ENCODE measurements around the gene KBTBD6.
"Not testable (repeated sequence)": the region's sequence is repeated elsewhere in the genome, so short reads cannot be mapped to it uniquely, and the experiment has no call there.

KBTBD6 gene

GRCh38 chr13:41132512-41133152 lies at the start of gene KBTBD6:
Gene KBTBD6, minus strand, starts transcription at chr13:41132802. Its CDS starts 291 bp downstream, at chr13:41132511.
- ATAC-seq, result peak; percentile 95 to 98

- ATAC-seq, result no peak
These were observed 49.6 kb upstream of the KBTBD6 start for GRCh38 chr13:41182231-41182630.

GRCh38 chr13:41179593-41180250 lies 47.1 kb upstream of the KBTBD6 start:
- ATAC-seq, result peak; percentile 35 to 60

- ATAC-seq, result peak in 1 of 2 donors; percentile 41
These were observed 45.4 kb upstream of the KBTBD6 start for GRCh38 chr13:41178040-41178439.

GRCh38 chr13:41177616-41178015 lies 45.0 kb upstream of the KBTBD6 start:
- ATAC-seq, result no peak

GRCh38 chr13:41175576-41175975 lies 43.0 kb upstream of the KBTBD6 start:
- not testable (repeated sequence) for ATAC-seq

- ATAC-seq, result no peak
These were observed 29.5 kb upstream of the KBTBD6 start for GRCh38 chr13:41162151-41162550.

- no peak for ATAC-seq
These were observed 26.6 kb upstream of the KBTBD6 start for GRCh38 chr13:41159174-41159573.

- no peak for ATAC-seq
These were observed 24.6 kb upstream of the KBTBD6 start for GRCh38 chr13:41157048-41157717.

- no peak for ATAC-seq
These were observed 24.0 kb upstream of the KBTBD6 start for GRCh38 chr13:41156620-41157019.

- no peak for ATAC-seq
These were observed 21.4 kb upstream of the KBTBD6 start for GRCh38 chr13:41154042-41154441.

- ATAC-seq, result no peak
These were observed 19.4 kb upstream of the KBTBD6 start for GRCh38 chr13:41152005-41152404.

- no peak for ATAC-seq
These were observed 17.5 kb upstream of the KBTBD6 start for GRCh38 chr13:41150058-41150457.

GRCh38 chr13:41148419-41149283 lies 16.0 kb upstream of the KBTBD6 start:
- no peak for ATAC-seq

GRCh38 chr13:41145136-41145908 lies 12.7 kb upstream of the KBTBD6 start:
- ATAC-seq, result no peak

- ATAC-seq, result no peak
These were observed 12.0 kb upstream of the KBTBD6 start for GRCh38 chr13:41144576-41144975.

- peak in 1 of 2 donors; percentile 64 for ATAC-seq
These were observed 6.8 kb upstream of the KBTBD6 start for GRCh38 chr13:41139296-41139966.

- ATAC-seq, result no peak
These were observed 5.3 kb upstream of the KBTBD6 start for GRCh38 chr13:41137951-41138350.

- no peak for ATAC-seq
These were observed 4.6 kb upstream of the KBTBD6 start for GRCh38 chr13:41137241-41137640.

- no peak for ATAC-seq
These were observed 3.9 kb upstream of the KBTBD6 start for GRCh38 chr13:41136396-41137031.

- ATAC-seq, result no peak
These were observed 1.3 kb upstream of the KBTBD6 start for GRCh38 chr13:41133951-41134350.

All from activated CD4-positive, CD25-positive, alpha-beta regulatory T cell treated with anti-CD3 and anti-CD28 coated beads, Interleukin-2, amount 50 U/mL, for 24 hours (primary cell).